Natural killer cell (primary cell): ENCODE measurements around the gene LRSAM1. TPM values are rescaled to one million over a fixed set of nuclear protein-coding genes. Genes with fewer than 3 reads are reported as not detected.

Experiments
- ATAC-seq, 3 donors: fragments of 150-1000 bp in 2 of 3; fragments of 200-7000 bp in 1 of 3; cut with Tn5 transposase; 1 replicate in 1 of 3; 2 replicates in 2 of 3; pipeline ENCODE4 v1.10.0; 2021; ENCODE audit warnings: mild to moderate bottlenecking in 2 of 3, moderate library complexity in 2 of 3
- DNase-seq, 2 donors: peaks; one replicate each; pipeline versions ENCODE4 v3.0.0 to v3.0.0-alpha.2; 2013 to 2021; ENCODE audit warnings: mixed read lengths in 1 of 2
- H3K27ac ChIP-seq: one replicate; pipeline ENCODE4 v1.5.1; 2013; ENCODE audit warnings: mild to moderate bottlenecking, low read length
- H3K27me3 ChIP-seq: one replicate; pipeline ENCODE4 v1.6.1; 2013; ENCODE audit warnings: low read length; ENCODE audit not compliant: control insufficient read depth, insufficient read depth
- H3K36me3 ChIP-seq: one replicate; pipeline ENCODE4 v1.6.1; 2013; ENCODE audit warnings: low read length; ENCODE audit not compliant: control insufficient read depth, insufficient read depth
- H3K4me1 ChIP-seq: one replicate; pipeline ENCODE4 v1.6.1; 2013; ENCODE audit warnings: low read length; ENCODE audit not compliant: control insufficient read depth, insufficient read depth
- H3K4me3 ChIP-seq: one replicate; pipeline ENCODE4 v1.5.1; 2013; ENCODE audit warnings: low read length
- H3K9me3 ChIP-seq: one replicate; pipeline ENCODE4 v1.6.1; 2013; ENCODE audit warnings: low read length; ENCODE audit not compliant: control insufficient read depth, insufficient read depth
- H3K27ac Mint-ChIP-seq, 2 donors: one replicate each; pipeline ENCODE4 v1.8.0; 2022; ENCODE audit warnings: mild to moderate bottlenecking in 2 of 2, mixed read lengths in 2 of 2, moderate library complexity in 1 of 2
- H3K27me3 Mint-ChIP-seq, 2 donors: one replicate each; pipeline ENCODE4 v1.8.0; 2022; ENCODE audit warnings: low read depth in 2 of 2, mixed read lengths in 2 of 2
- H3K36me3 Mint-ChIP-seq: one replicate; pipeline ENCODE4 v1.8.0; 2022; ENCODE audit warnings: mixed read lengths
- H3K4me1 Mint-ChIP-seq, 2 donors: one replicate each; pipeline ENCODE4 v1.8.0; 2022; ENCODE audit warnings: mixed read lengths in 2 of 2
- H3K4me3 Mint-ChIP-seq: one replicate; pipeline ENCODE4 v1.8.0; 2022; ENCODE audit warnings: mild to moderate bottlenecking, moderate library complexity, mixed read lengths
- H3K9me3 Mint-ChIP-seq, 2 donors: one replicate each; pipeline ENCODE4 v1.8.0; 2022; ENCODE audit warnings: mixed read lengths in 2 of 2
- WGBS: methylation state at CpG from one replicate; pipeline ENCODE4 v1.1.7; 2013; ENCODE audit warnings: missing lambda C conversion rate; ENCODE audit not compliant: insufficient coverage; 5-methylcytosine and 5-hydroxymethylcytosine counted together
- intact Hi-C: fragments of 100-400 bp; cut with micrococcal nuclease; formaldehyde crosslinking; loops from one replicate; pipeline ENCODE4 v1.14.2; 2022
- total RNA-seq, 4 donors: library from RNA; stranded (reverse); fragments of 120-200 nt in 1 of 4; gene quantifications; one replicate each; pipeline versions ENCODE4 v1.2.3 to v1.2.4, GENCODE V29; 2013 to 2022
- TF ChIP-seq, protein P1 (sequence below): fragments of 200-600 bp; IDR thresholded peaks from one replicate; pipeline ENCODE4 v1.8.0; 2022; ENCODE audit warnings: antibody characterized with exemption

The LRSAM1 gene
- total RNA-seq, 3 donors from 2014 or later (not counting 1 experiment from before 2014, with no cell fraction given), result 17.4 to 24.6 (median 20.7) TPM

DNA sequence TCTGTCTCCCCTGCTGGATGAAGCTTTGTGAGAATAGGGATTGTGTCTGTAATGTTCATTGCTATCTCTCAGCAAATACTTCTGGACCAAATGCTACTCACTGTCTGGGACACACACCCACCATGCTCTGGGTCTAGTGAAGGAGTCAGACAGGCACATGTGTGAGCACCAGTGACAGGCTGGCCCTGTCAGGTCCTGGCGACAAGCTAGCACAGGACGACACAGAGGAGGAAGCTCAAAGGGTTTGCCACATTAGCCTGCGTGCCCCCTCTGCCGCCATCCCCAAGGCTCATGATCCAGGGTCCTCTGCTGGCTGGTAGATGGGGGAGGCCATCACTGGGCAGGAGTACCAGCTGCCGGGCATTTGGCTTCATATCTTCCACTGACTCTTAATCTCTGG lies 23.3 kb downstream of the LRSAM1 start:
- no peaks in the 10 kb centered on the region for H3K4me1 Mint-ChIP-seq
- 95% methylated on average over 4 of the region's 5 CpGs for WGBS
- H3K27ac Mint-ChIP-seq, result no peak overlapping the region

DNA sequence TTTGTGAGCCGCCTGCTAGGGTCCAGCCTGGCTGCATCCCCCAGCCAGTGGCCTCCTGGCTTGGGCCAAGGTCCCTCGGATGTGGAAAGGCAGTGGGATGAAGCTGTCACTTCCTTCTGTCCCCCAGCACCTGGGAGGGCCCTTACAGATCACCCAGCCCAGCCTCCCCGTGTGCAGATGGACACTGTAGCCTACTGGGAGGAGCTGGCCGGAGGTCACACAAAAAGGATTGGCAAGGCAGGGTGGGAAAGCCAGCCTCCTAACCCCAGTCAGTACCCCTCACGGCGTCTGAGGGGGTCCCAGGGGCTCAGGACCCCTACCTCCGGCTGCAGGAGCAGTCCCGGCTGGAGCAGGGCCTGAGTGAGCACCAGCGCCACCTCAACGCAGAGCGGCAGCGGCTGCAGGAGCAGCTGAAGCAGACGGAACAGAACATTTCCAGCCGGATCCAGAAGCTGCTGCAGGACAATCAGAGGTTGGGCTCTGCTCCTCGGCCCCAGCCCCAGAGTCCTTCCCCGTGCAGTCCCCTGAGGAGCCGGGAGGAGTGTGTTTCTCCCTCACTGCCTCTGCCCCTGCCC lies 28.3 kb downstream of the LRSAM1 start:
- no peak for ATAC-seq
- H3K27me3 Mint-ChIP-seq, result no peaks in the 10 kb centered on the region
- intact Hi-C loops, result no loop called here
- Histone ChIP-seq H3K4me1 (no peaks in the 10 kb centered on the region), H3K27me3 (no peaks in the 10 kb centered on the region), H3K36me3 (peaks cover 31% of the 10 kb centered on the region), H3K4me3 (no peak overlapping the region), H3K9me3 (no peaks in the 10 kb centered on the region), H3K27ac (no peak overlapping the region)
- no peak overlapping the region for H3K27ac Mint-ChIP-seq
- H3K4me1 Mint-ChIP-seq, result no peaks in the 10 kb centered on the region
- H3K4me3 Mint-ChIP-seq, result no peak overlapping the region
- 96% methylated on average over 17 of the region's 17 CpGs for WGBS
- no peak for DNase-seq
- TF ChIP-seq, protein P1, sequence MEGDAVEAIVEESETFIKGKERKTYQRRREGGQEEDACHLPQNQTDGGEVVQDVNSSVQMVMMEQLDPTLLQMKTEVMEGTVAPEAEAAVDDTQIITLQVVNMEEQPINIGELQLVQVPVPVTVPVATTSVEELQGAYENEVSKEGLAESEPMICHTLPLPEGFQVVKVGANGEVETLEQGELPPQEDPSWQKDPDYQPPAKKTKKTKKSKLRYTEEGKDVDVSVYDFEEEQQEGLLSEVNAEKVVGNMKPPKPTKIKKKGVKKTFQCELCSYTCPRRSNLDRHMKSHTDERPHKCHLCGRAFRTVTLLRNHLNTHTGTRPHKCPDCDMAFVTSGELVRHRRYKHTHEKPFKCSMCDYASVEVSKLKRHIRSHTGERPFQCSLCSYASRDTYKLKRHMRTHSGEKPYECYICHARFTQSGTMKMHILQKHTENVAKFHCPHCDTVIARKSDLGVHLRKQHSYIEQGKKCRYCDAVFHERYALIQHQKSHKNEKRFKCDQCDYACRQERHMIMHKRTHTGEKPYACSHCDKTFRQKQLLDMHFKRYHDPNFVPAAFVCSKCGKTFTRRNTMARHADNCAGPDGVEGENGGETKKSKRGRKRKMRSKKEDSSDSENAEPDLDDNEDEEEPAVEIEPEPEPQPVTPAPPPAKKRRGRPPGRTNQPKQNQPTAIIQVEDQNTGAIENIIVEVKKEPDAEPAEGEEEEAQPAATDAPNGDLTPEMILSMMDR, result no peak
- H3K36me3 Mint-ChIP-seq, result no peaks in the 10 kb centered on the region
- no peaks in the 10 kb centered on the region for H3K9me3 Mint-ChIP-seq

More for the DNA sequence above, 23.3 kb downstream of the LRSAM1 start:
- no peaks in the 10 kb centered on the region for H3K9me3 ChIP-seq
- no peaks in the 10 kb centered on the region for H3K27me3 Mint-ChIP-seq
- no peak overlapping the region for H3K4me3 ChIP-seq
- intact Hi-C loops, result no loop called here
- H3K4me1 ChIP-seq, result no peaks in the 10 kb centered on the region
- ATAC-seq, result no peak
- H3K36me3 ChIP-seq, result peaks cover 13% of the 10 kb centered on the region
- H3K27me3 ChIP-seq, result no peaks in the 10 kb centered on the region
- peaks cover 5% of the 10 kb centered on the region for H3K36me3 Mint-ChIP-seq
- no peak overlapping the region for H3K4me3 Mint-ChIP-seq
- TF ChIP-seq, protein P1, result no peak
- DNase-seq, result no peak
- no peak overlapping the region for H3K27ac ChIP-seq
- H3K9me3 Mint-ChIP-seq, result no peaks in the 10 kb centered on the region

DNA sequence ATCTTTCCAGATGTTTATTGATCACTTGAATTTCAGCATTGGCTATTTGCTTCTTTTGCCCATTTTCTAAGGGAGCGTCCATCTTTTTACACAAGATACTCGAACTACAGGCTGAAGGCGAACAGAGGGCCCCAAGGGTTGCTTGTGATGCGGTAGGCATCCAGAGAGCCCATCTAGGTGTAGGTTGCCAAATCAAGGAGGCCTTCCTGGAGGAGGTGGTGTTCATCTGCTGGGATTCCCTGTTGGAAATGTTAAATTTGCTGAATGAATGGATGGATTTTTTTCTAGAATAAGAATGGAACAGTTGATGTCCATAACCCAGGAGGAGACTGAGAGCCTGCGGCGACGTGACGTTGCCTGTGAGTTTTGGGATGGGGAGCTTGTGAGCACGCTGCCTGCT lies 31.4 kb downstream of the LRSAM1 start:
- Mint-ChIP-seq H3K27ac (no peak overlapping the region), H3K4me1 (no peaks in the 10 kb centered on the region), H3K4me3 (no peak overlapping the region), H3K27me3 (no peaks in the 10 kb centered on the region), H3K9me3 (no peaks in the 10 kb centered on the region), H3K36me3 (no peaks in the 10 kb centered on the region)
- Histone ChIP-seq H3K27ac (no peak overlapping the region), H3K9me3 (no peaks in the 10 kb centered on the region), H3K27me3 (no peaks in the 10 kb centered on the region), H3K4me3 (no peak overlapping the region), H3K4me1 (no peaks in the 10 kb centered on the region), H3K36me3 (peaks cover 38% of the 10 kb centered on the region)
- ATAC-seq, result no peak
- WGBS, result over 99% methylated on average over 9 of the region's 9 CpGs
- intact Hi-C loops, result no loop called here
- TF ChIP-seq, protein P1, result no peak
- no peak for DNase-seq

DNA sequence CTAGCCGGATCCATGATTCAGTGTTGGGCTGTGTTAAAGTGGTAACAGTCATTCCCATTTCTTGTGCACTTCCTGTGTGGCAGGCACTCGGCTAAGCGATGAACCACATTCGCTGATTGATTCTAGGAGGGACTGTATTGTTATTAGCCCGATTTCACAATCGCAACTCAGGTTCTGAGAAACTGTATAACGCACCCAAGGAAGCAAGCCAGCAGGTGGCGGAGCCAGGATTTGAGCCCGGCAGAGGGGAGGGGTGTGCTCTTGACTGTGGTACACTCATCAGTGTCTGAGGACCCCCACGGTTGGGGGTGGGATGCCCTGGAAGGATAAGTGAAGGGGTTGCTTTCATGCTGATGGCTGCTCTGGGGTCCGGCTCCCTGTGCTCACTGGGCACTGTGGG lies 34.7 kb downstream of the LRSAM1 start:
- TF ChIP-seq, protein P1, result no peak
- Histone ChIP-seq H3K4me1 (no peaks in the 10 kb centered on the region), H3K27me3 (no peaks in the 10 kb centered on the region), H3K9me3 (no peaks in the 10 kb centered on the region), H3K4me3 (no peak overlapping the region), H3K27ac (no peak overlapping the region), H3K36me3 (peaks cover 20% of the 10 kb centered on the region)
- no peaks in the 10 kb centered on the region for H3K27me3 Mint-ChIP-seq
- DNase-seq (no peak), ATAC-seq (no peak)
- peaks cover 7% of the 10 kb centered on the region for H3K36me3 Mint-ChIP-seq
- H3K4me1 Mint-ChIP-seq, result peaks cover 0 to 4% of the 10 kb centered on the region in 2 donors
- no peak overlapping the region for H3K27ac Mint-ChIP-seq
- no peak overlapping the region for H3K4me3 Mint-ChIP-seq
- intact Hi-C loops, result no loop called here
- H3K9me3 Mint-ChIP-seq, result no peaks in the 10 kb centered on the region
- WGBS, result 97% methylated on average over 11 of the region's 11 CpGs
